Uterus (tissue), 4 donors: ENCODE results near the gene CYP8B1. TPM values are rescaled to one million over a fixed set of nuclear protein-coding genes. Genes with fewer than 3 reads are reported as not detected.

ENCODE experiments used
- DNase-seq, 2 donors: peaks; one replicate each; pipeline ENCODE4 v3.0.0-alpha.2; 2019 to 2020
- H3K27ac ChIP-seq, 2 donors: fragments of 200-600 bp; sonication (generic); 1 replicate in 1 of 2; 2 replicates in 1 of 2; pipeline ENCODE4 v1.5.1; 2016 to 2018
- H3K27me3 ChIP-seq, 2 donors: fragments of 200-600 bp; sonication (generic); one replicate each; pipeline ENCODE4 v1.5.1; 2018 to 2019; ENCODE audit warnings: control low read depth in 1 of 2
- H3K36me3 ChIP-seq, 2 donors: fragments of 200-600 bp; sonication (generic); one replicate each; pipeline ENCODE4 v1.5.1; 2019; ENCODE audit warnings: control low read depth in 1 of 2
- H3K4me1 ChIP-seq, 2 donors: fragments of 200-600 bp; sonication (generic); one replicate each; pipeline ENCODE4 v1.5.1; 2018 to 2019; ENCODE audit warnings: control low read depth in 1 of 2
- H3K4me3 ChIP-seq, 2 donors: fragments of 200-600 bp; sonication (generic); 1 replicate in 1 of 2; 2 replicates in 1 of 2; pipeline ENCODE4 v1.5.1; 2018 to 2019; ENCODE audit warnings: mild to moderate bottlenecking in 1 of 2
- H3K9me3 ChIP-seq, 2 donors: fragments of 200-600 bp; sonication (generic); one replicate each; pipeline ENCODE4 v1.5.1; 2019; ENCODE audit warnings: control low read depth in 1 of 2
- CTCF ChIP-seq, 4 experiments: fragments of 200-600 bp in 2 of 4; fragments of 450-650 bp in 2 of 4; sonication (generic) in 2 of 4; IDR thresholded peaks; one replicate each; pipeline ENCODE4 v1.5.1; 2016 to 2019; ENCODE audit warnings: antibody characterized with exemption in 4 of 4, mild to moderate bottlenecking in 2 of 4, moderate library complexity in 1 of 4
- POLR2A ChIP-seq, 2 donors: fragments of 450-650 bp; IDR thresholded peaks; one replicate each; pipeline ENCODE4 v1.6.1; 2016; ENCODE audit warnings: antibody characterized with exemption in 2 of 2, mild to moderate bottlenecking in 1 of 2, moderate library complexity in 1 of 2
- intact Hi-C: fragments of 100-400 bp; cut with DNase I; formaldehyde crosslinking; loops from one replicate; pipeline ENCODE4 v1.15.1; 2023; ENCODE audit warnings: low total_unique reads
- total RNA-seq, 4 donors: library from RNA; depleted of rRNA in 3 of 4; stranded (reverse); fragments of >200 nt in 3 of 4; gene quantifications; one replicate each; pipeline versions ENCODE4 v1.1.0 to v1.2.4, GENCODE V29; 2014 to 2023
- donor health status: DM: yes; HTN: yes; CAD: no.

The CYP8B1 gene
- not detected for total RNA-seq

- H3K36me3 ChIP-seq: no peaks in the 10 kb centered on the region
- no peak within 1 kb of the TSS for H3K27ac ChIP-seq
- no peak for TF ChIP-seq POLR2A (IDR thresholded peaks at IDR 0.05)
- no peak for TF ChIP-seq CTCF (IDR thresholded peaks at IDR 0.05)
- H3K27me3 ChIP-seq: no peaks in the 10 kb centered on the region
- H3K4me3 ChIP-seq: no peak within 1 kb of the TSS
- intact Hi-C loops: no loop called here
- H3K4me1 ChIP-seq: no peaks in the 10 kb centered on the region
- no peak for DNase-seq
- no peaks in the 10 kb centered on the region for H3K9me3 ChIP-seq
Measured at GRCh38 chr3:42875325-42876151, at the start of gene CYP8B1. CYP8B1 (minus strand) TSS chr3:42875879; CDS start chr3:42875816, 63 bp downstream.

- H3K9me3 ChIP-seq: peaks cover 0 to 15% of the 10 kb centered on the region in 2 donors
- H3K4me3 ChIP-seq: no peak overlapping the region
- no peaks in the 10 kb centered on the region for H3K27me3 ChIP-seq
- no peak overlapping the region for H3K27ac ChIP-seq
- intact Hi-C loops: no loop called here
- no peak for DNase-seq
- no peaks in the 10 kb centered on the region for H3K4me1 ChIP-seq
- TF ChIP-seq CTCF (IDR thresholded peaks at IDR 0.05): no peak
- TF ChIP-seq POLR2A (IDR thresholded peaks at IDR 0.05): no peak
- H3K36me3 ChIP-seq: no peaks in the 10 kb centered on the region
Measured at GRCh38 chr3:42923606-42924005, 47.9 kb upstream of the CYP8B1 start.

GRCh38 chr3:42914771-42915515 is 39.3 kb upstream of the CYP8B1 start:
- no peak overlapping the region for H3K27ac ChIP-seq
- H3K4me1 ChIP-seq: no peaks in the 10 kb centered on the region
- DNase-seq: no peak
- peaks cover 0 to 67% of the 10 kb centered on the region in 2 donors for H3K9me3 ChIP-seq
- no peak overlapping the region for H3K4me3 ChIP-seq
- H3K27me3 ChIP-seq: no peaks in the 10 kb centered on the region
- no peak for TF ChIP-seq CTCF (IDR thresholded peaks at IDR 0.05)
- TF ChIP-seq POLR2A (IDR thresholded peaks at IDR 0.05): no peak
- intact Hi-C loops: no loop called here
- no peaks in the 10 kb centered on the region for H3K36me3 ChIP-seq

GRCh38 chr3:42911551-42911950 is 35.9 kb upstream of the CYP8B1 start:
- no peaks in the 10 kb centered on the region for H3K36me3 ChIP-seq
- TF ChIP-seq CTCF (IDR thresholded peaks at IDR 0.05): no peak
- no peak for TF ChIP-seq POLR2A (IDR thresholded peaks at IDR 0.05)
- H3K4me3 ChIP-seq: no peak overlapping the region
- intact Hi-C loops: no loop called here
- no peaks in the 10 kb centered on the region for H3K4me1 ChIP-seq
- H3K27ac ChIP-seq: no peak overlapping the region
- no peak for DNase-seq
- no peaks in the 10 kb centered on the region for H3K27me3 ChIP-seq
- peaks cover 0 to 41% of the 10 kb centered on the region in 2 donors for H3K9me3 ChIP-seq

GRCh38 chr3:42908675-42909074 is 33.0 kb upstream of the CYP8B1 start:
- intact Hi-C loops: no loop called here
- peaks cover 0 to 14% of the 10 kb centered on the region in 2 donors for H3K9me3 ChIP-seq
- no peak overlapping the region for H3K27ac ChIP-seq
- no peaks in the 10 kb centered on the region for H3K4me1 ChIP-seq
- no peak overlapping the region for H3K4me3 ChIP-seq
- no peaks in the 10 kb centered on the region for H3K27me3 ChIP-seq
- no peaks in the 10 kb centered on the region for H3K36me3 ChIP-seq
- no peak for TF ChIP-seq POLR2A (IDR thresholded peaks at IDR 0.05)
- no peak for TF ChIP-seq CTCF (IDR thresholded peaks at IDR 0.05)
- DNase-seq: no peak
